Measurements from ENCODE around the gene PPP2R3B.

- no peak for TF ChIP-seq CTCF (IDR thresholded peaks at IDR 0.05)
- TF ChIP-seq POLR2A (IDR thresholded peaks at IDR 0.05): no peak
Measured at GRCh38 chrX:336227-336626, 50.5 kb downstream of the PPP2R3B start.

Measured in Peyer's patch (tissue), 4 donors.